Activated CD4-positive, alpha-beta T cell treated with anti-CD3 and anti-CD28 coated beads, Interleukin-2, amount 50 U/mL, for 4 hours (primary cell): Measurements from ENCODE around the gene GPHA2.

Experiments used
- DNase-seq, 2 experiments: peaks; one replicate each; pipeline ENCODE4 v3.0.0-alpha.2; 2020

GPHA2 gene

DNA sequence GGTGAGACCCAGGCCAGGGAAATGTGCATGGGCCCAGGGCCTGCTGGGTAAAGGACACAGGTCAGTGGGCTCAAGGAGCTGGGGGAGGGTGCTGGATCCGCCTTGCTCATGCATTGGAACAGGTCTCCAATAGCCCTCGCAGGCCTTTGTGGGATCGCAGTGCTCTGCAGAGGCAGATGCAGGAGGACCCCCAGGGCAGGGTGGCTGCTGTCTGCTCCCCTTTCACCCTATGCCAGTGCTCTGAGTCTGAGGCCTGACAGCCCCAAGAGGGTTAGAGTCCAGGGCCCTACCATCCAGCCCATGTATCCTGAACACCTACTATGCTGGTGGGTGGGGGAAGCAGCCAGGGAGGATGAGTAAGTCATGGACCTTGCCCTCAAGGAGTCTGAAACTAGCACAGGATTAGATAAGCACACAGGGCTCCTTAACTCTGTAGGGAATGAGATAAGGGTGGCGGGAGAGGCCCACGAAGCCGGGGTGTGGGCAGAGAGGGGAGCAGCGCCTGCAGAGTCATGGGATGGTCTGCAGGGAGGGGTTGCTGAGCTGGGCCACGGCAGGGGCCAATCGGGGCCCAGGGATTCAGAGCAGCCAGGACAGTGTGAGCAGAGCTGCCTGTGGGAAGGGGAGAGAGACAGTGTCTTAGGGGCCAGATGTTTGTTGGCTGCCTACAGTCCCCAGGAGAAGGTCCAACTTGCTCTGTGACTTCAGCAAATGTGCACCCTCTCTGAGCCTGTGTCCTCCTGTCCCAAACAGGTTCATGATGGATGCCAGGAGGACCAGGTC is 46.8 kb downstream of the GPHA2 start:
- no peak for DNase-seq

GRCh38 chr11:64888406-64888728 is 47.3 kb downstream of the GPHA2 start:
- DNase-seq = no peak

DNA sequence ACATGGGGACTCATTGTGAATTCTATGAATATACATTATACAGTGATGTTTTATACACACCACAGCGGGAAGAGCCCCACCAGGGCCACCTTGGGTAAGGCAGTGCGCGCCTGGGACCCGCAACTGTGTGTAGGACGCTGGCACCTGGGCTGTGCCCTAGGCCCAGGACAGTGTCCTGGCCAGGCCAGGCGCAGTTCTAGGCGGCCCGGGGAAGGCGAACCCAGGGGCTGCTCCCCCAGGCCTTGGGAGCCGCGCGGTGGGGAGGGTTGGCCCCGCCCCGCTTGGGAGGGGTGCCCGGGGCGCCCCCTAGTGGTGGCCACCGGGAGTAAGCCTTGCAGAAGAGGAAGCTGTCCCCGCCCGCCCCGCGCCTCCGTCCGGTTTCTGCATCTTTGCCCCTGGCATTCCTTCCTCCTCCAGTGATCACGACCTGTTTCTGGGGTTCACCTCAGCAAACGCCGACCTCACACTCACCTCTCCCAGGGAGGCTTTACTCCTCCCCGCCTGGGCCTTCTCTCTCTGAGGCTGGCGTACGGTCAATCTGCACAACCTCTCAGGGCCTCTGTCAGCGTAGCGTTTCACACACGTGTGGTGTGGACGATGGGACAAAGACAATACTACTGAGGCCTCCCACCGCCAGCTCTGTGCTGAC is 47.8 kb downstream of the GPHA2 start:
- DNase-seq = peak; percentile 74 to 77

- no peak for DNase-seq
These were observed 48.4 kb downstream of the GPHA2 start for GRCh38 chr11:64887234-64887756.

DNA sequence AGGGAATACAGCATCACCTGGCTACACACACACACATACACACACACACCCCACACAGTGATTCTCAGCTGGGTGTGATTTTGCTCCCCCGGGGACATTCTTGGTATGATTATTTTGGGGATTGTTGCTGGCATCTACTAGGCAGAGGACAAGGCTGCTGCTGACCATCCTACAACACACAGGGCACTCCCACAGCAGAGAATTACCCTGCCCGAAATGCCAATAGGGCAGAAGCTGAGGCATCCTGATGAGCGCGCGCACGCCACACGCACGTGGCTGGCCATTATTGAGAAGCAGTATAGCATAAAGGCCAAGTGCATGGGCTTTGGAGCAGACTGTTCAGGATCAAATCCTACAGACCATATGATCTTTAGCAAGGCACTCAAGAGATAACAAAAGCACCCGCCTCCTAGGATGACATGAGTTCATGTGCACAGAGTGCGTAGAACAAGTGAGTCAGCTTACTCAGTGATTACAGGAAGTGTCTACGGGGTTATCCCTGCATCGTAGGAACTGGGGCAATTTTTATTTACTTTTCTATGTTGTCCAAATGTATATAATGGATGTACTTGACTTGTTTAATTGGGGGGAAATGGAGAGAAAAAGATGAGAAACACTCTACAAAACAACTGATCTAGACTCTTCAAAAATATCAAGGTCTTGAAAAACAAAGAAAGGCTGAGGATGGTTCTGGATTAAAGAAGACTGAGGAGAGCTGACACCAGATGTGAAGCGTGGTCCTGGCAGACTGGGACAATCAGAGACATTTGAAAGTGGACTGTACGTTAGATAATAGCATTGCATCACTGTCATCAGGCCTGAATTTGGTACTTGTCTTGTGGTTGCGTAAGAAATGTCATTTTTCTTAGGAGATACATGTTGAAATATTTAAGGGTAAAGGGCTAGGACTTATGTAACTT is 50.1 kb downstream of the GPHA2 start:
- DNase-seq = no peak
